K562 (cell line): Measurements from ENCODE around the gene GPER1. TPM values are rescaled to one million over a fixed set of nuclear protein-coding genes. Genes with fewer than 3 reads are reported as not detected.

Experiments used
- ATF7 ChIP-seq: fragments of 450-650 bp; IDR thresholded peaks from 2 replicates; pipeline ENCODE4 v1.7.1; 2014; ENCODE audit warnings: mild to moderate bottlenecking, moderate library complexity
- CREB1 ChIP-seq, 2 experiments: sonication (generic) in 1 of 2; formaldehyde crosslinking in 1 of 2; IDR thresholded peaks; 2 replicates each; pipeline versions ENCODE4 v1.6.1 to v1.8.0; 2012 to 2022; ENCODE audit warnings: inconsistent platforms in 1 of 2, mild to moderate bottlenecking in 1 of 2, missing genetic modification reagents in 1 of 2, moderate library complexity in 1 of 2
- CTBP1 ChIP-seq: fragments of 450-650 bp; IDR thresholded peaks from 2 replicates; pipeline ENCODE4 v1.6.1; 2016; ENCODE audit warnings: borderline replicate concordance
- DIDO1 ChIP-seq: fragments of 450-650 bp; IDR thresholded peaks from 2 replicates; pipeline ENCODE4 v1.6.1; 2016; ENCODE audit warnings: low read depth, missing biosample characterization, missing genetic modification characterization
- ESRRA ChIP-seq: fragments of 450-650 bp; IDR thresholded peaks from 2 replicates; pipeline ENCODE4 v1.6.1; 2014; ENCODE audit warnings: low read depth, mild to moderate bottlenecking, moderate library complexity, borderline replicate concordance
- ETV1 ChIP-seq: fragments of 450-650 bp; conservative IDR thresholded peaks from 2 replicates; pipeline ENCODE4 v1.6.1; 2016; ENCODE audit warnings: missing genetic modification characterization, control low read depth, low read depth, missing compliant biosample characterization
- GTF2F1 ChIP-seq: IDR thresholded peaks from 2 replicates; pipeline ENCODE4 v1.6.1; 2011; ENCODE audit warnings: low read depth, low read length, improper control_type of control experiment
- HDAC8 ChIP-seq: fragments of 450-650 bp; IDR thresholded peaks from 2 replicates; pipeline ENCODE4 v1.6.1; 2016; ENCODE audit warnings: mild to moderate bottlenecking, missing genetic modification characterization, moderate library complexity, missing compliant biosample characterization
- ILF3 ChIP-seq: fragments of 450-650 bp; IDR thresholded peaks from 2 replicates; pipeline ENCODE4 v1.6.1; 2018; ENCODE audit warnings: antibody characterized with exemption, mild to moderate bottlenecking, moderate library complexity, borderline replicate concordance
- KAT7 ChIP-seq: sonication (generic); formaldehyde crosslinking; IDR thresholded peaks from 2 replicates; pipeline ENCODE4 v1.8.0; 2022; ENCODE audit warnings: missing genetic modification reagents, mild to moderate bottlenecking, borderline replicate concordance
- KLF13 ChIP-seq: fragments of 450-650 bp; IDR thresholded peaks from 2 replicates; pipeline ENCODE4 v1.6.1; 2016; ENCODE audit warnings: missing genetic modification characterization, low read depth, mild to moderate bottlenecking, missing compliant biosample characterization, moderate library complexity, borderline replicate concordance
- MAFF ChIP-seq: IDR thresholded peaks from 2 replicates; pipeline ENCODE4 v1.6.1; 2012; ENCODE audit warnings: low read length, improper control_type of control experiment
- NBN ChIP-seq: fragments of 450-650 bp; IDR thresholded peaks from 2 replicates; pipeline ENCODE4 v1.6.1; 2016; ENCODE audit warnings: low read depth, mild to moderate bottlenecking
- NCOA2 ChIP-seq, 2 experiments: fragments of 450-650 bp; IDR thresholded peaks; 2 replicates each; pipeline ENCODE4 v1.6.1; 2018; ENCODE audit warnings: mild to moderate bottlenecking in 2 of 2, moderate library complexity in 1 of 2; ENCODE audit not compliant: partially characterized antibody in 2 of 2
- RBM22 ChIP-seq: fragments of 200-400 bp; formaldehyde crosslinking; IDR thresholded peaks from 2 replicates; pipeline ENCODE4 v1.6.1; 2018; ENCODE audit warnings: low read length, low read depth; ENCODE audit not compliant: poor library complexity, severe bottlenecking
- RCOR1 ChIP-seq, 2 experiments: IDR thresholded peaks; 2 replicates each; pipeline ENCODE4 v1.6.1; 2012; ENCODE audit warnings: low read depth in 2 of 2, low read length in 2 of 2, borderline replicate concordance in 1 of 2, improper control_type of control experiment in 1 of 2
- SNIP1 ChIP-seq: fragments of 450-650 bp; IDR thresholded peaks from 2 replicates; pipeline ENCODE4 v1.7.1; 2017; ENCODE audit warnings: low read depth, mild to moderate bottlenecking
- YY1 ChIP-seq, 3 experiments: IDR thresholded peaks; 2 replicates each; pipeline ENCODE4 v1.6.1; 2011; ENCODE audit warnings: low read length in 2 of 3, mild to moderate bottlenecking in 2 of 3, moderate library complexity in 2 of 3, borderline replicate concordance in 1 of 3, control low read depth in 1 of 3, low read depth in 1 of 3; ENCODE audit not compliant: insufficient read depth in 3 of 3, insufficient replicate concordance in 2 of 3, control insufficient read depth in 1 of 3, insufficient read length in 1 of 3; ENCODE audit errors: extremely low read depth in 1 of 3
- ZNF121 ChIP-seq: sonication (generic); formaldehyde crosslinking; conservative IDR thresholded peaks from 2 replicates; pipeline ENCODE4 v1.8.0; 2022; ENCODE audit warnings: missing genetic modification reagents
- ZNF217 ChIP-seq: sonication (generic); formaldehyde crosslinking; IDR thresholded peaks from 2 replicates; pipeline ENCODE4 v1.8.0; 2022; ENCODE audit warnings: mild to moderate bottlenecking, missing genetic modification reagents
- ZNF561 ChIP-seq: fragments of 450-650 bp; formaldehyde crosslinking; conservative IDR thresholded peaks from 2 replicates; pipeline ENCODE4 v1.4.0; 2020; ENCODE audit warnings: mild to moderate bottlenecking, moderate library complexity
- ZZZ3 ChIP-seq: fragments of 450-650 bp; IDR thresholded peaks from 2 replicates; pipeline ENCODE4 v1.6.1; 2016; ENCODE audit warnings: antibody characterized with exemption, mild to moderate bottlenecking, moderate library complexity
- polyA plus RNA-seq, 8 experiments: library from polyadenylated mRNA; depleted of rRNA in 4 of 8; stranded (reverse) in 5 of 8; unstranded in 3 of 8; fragments of >200 nt; fragmentation: Nextera tagmentation in 2 of 8; fragmentation: Illumina TruSeq in 1 of 8; extraction: Ambion mirVana in 2 of 8; extraction: Trizol in 1 of 8; gene quantifications; 2 replicates each; pipeline versions ENCODE4 v1.2.1 to v1.2.3, GENCODE V29; 2011 to 2014; ENCODE audit warnings: inconsistent platforms in 1 of 8, missing spikeins in 1 of 8
- total RNA-seq, 7 experiments: library from RNA; depleted of rRNA in 6 of 7; stranded (reverse); fragments of >200 nt in 6 of 7; fragmentation: Illumina TruSeq in 2 of 7; extraction: Trizol in 2 of 7; gene quantifications; 2 replicates each; pipeline versions ENCODE4 v1.2.1 to v1.2.3, GENCODE V29; 2011 to 2021; ENCODE audit warnings: low replicate concordance in 1 of 7
- TF ChIP-seq, protein P1 (sequence below): fragments of 450-650 bp; formaldehyde crosslinking; IDR thresholded peaks from 2 replicates; pipeline ENCODE4 v1.4.0; 2020; ENCODE audit warnings: mild to moderate bottlenecking, moderate library complexity
- TF ChIP-seq, protein P2 (sequence below), 2 experiments: fragments of 250-450 bp in 1 of 2; fragments of 450-650 bp in 1 of 2; sonication (Bioruptor Pico) in 1 of 2; IDR thresholded peaks; 2 replicates each; pipeline versions ENCODE4 v1.6.1 to v1.8.0; 2016 to 2021; ENCODE audit warnings: mild to moderate bottlenecking in 2 of 2, moderate library complexity in 2 of 2, missing compliant biosample characterization in 1 of 2, missing genetic modification characterization in 1 of 2
- TF ChIP-seq, protein P3 (sequence below): fragments of 450-650 bp; formaldehyde crosslinking; IDR thresholded peaks from 2 replicates; pipeline ENCODE4 v1.4.0; 2020; ENCODE audit warnings: mild to moderate bottlenecking

The GPER1 gene
- total and polyA plus RNA-seq, 9 of the 15 experiments (the other 6 are each of a cell fraction or from before 2014, with no cell fraction given): 0.04 to 0.09 (median 0.08) TPM; not detected in 6

DNA sequence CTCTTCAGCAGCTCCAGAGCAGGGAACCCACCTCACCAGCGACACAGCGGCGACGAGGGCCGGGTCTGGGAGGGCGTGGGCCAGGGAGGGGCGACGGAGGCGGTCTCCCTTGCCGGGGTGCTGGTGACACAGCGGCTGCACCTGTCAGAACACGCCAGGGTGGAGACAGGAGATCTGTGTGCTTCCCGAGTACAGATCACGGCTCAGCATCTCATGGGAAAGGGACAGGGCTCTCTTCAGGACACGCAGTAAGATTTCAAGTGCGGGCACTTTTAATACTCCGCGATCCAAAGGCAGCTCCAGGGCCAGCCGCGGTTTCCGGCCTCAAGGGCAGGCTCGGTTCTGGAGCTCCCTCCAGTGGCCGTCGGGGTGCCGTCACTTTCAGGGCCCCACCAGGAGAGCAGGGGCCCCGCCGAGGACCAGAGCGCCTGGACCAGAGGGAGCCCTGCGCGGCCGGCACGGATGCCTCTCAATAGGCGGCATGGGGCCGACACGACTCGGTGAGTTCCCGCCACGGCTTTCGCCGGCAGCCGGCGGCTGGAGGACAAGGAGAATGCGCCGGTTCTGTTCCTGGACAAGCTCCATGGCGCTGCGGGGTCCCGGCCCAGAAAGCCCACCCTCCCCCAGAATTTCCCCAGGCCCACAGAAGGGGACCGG, 22.2 kb upstream of the GPER1 start (continued):
- TF ChIP-seq NCOA2 (IDR thresholded peaks at IDR 0.05; ENCODE audit: partially characterized antibody in 2 of 2): no peak
- no peak for TF ChIP-seq MAFF
- TF ChIP-seq RCOR1 (IDR thresholded peaks at IDR 0.05; ENCODE audit: borderline replicate concordance in 1 of 2, low read depth in 2 of 2, low read length in 2 of 2): 0 out of 4 replicates have a peak, but pooled peaks of 1 of the 2 experiments have one; percentile 4
- no peak for TF ChIP-seq GTF2F1
- TF ChIP-seq ETV1 (tag): peak; percentile 98
- no peak for TF ChIP-seq ZZZ3
- TF ChIP-seq NBN: no peak
- no peak for TF ChIP-seq CREB1 (IDR thresholded peaks at IDR 0.05)
- TF ChIP-seq CREB1 (CRISPR knock-in tag; IDR thresholded peaks at IDR 0.05): no peak
- TF ChIP-seq, protein P1, sequence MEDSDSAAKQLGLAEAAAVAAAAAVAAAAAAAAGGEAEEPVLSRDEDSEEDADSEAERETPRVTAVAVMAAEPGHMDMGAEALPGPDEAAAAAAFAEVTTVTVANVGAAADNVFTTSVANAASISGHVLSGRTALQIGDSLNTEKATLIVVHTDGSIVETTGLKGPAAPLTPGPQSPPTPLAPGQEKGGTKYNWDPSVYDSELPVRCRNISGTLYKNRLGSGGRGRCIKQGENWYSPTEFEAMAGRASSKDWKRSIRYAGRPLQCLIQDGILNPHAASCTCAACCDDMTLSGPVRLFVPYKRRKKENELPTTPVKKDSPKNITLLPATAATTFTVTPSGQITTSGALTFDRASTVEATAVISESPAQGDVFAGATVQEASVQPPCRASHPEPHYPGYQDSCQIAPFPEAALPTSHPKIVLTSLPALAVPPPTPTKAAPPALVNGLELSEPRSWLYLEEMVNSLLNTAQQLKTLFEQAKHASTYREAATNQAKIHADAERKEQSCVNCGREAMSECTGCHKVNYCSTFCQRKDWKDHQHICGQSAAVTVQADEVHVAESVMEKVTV: peak; percentile 97
- no peak for TF ChIP-seq KAT7 (CRISPR knock-in tag)
- no peak for TF ChIP-seq ZNF561 (CRISPR knock-in tag)
- TF ChIP-seq HDAC8 (tag): no peak
- TF ChIP-seq, protein P2, sequence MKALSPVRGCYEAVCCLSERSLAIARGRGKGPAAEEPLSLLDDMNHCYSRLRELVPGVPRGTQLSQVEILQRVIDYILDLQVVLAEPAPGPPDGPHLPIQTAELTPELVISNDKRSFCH (CRISPR knock-in tag; IDR thresholded peaks at IDR 0.05): no peak
- TF ChIP-seq, protein P2 (tag; IDR thresholded peaks at IDR 0.05): no peak
- no peak for TF ChIP-seq KLF13 (tag)
- no peak for TF ChIP-seq SNIP1
- 0 out of 2 replicates have a peak, but pooled peaks have one; percentile 35 for TF ChIP-seq ATF7
- peak; percentile 48; the same call in 1 of the 2 replicates for TF ChIP-seq CTBP1
- no peak for TF ChIP-seq ZNF217
- TF ChIP-seq, protein P3, sequence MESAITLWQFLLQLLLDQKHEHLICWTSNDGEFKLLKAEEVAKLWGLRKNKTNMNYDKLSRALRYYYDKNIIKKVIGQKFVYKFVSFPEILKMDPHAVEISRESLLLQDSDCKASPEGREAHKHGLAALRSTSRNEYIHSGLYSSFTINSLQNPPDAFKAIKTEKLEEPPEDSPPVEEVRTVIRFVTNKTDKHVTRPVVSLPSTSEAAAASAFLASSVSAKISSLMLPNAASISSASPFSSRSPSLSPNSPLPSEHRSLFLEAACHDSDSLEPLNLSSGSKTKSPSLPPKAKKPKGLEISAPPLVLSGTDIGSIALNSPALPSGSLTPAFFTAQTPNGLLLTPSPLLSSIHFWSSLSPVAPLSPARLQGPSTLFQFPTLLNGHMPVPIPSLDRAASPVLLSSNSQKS: no peak
- no peak for TF ChIP-seq ILF3
- TF ChIP-seq ESRRA: peak; percentile 44; the same call in 1 of the 2 replicates
- no peak for TF ChIP-seq DIDO1
- TF ChIP-seq YY1 (IDR thresholded peaks at IDR 0.05; ENCODE audit: borderline replicate concordance in 1 of 3, control insufficient read depth in 1 of 3, extremely low read depth in 1 of 3, insufficient read depth in 3 of 3, insufficient read length in 1 of 3, insufficient replicate concordance in 2 of 3, low read depth in 1 of 3, low read length in 2 of 3): peak in 1 of 3 experiments; percentile 18
- TF ChIP-seq RBM22: peak; percentile 33
- no peak for TF ChIP-seq ZNF121
